Transverse colon (tissue), 3 donors: ENCODE measurements around the gene SYNDIG1L.

Experiments used
- POLR2A ChIP-seq: fragments of 450-650 bp; IDR thresholded peaks from one replicate; pipeline ENCODE4 v1.6.1; 2016; ENCODE audit warnings: antibody characterized with exemption, mild to moderate bottlenecking, moderate library complexity
- TF ChIP-seq, protein P1 (sequence below), 5 experiments: fragments of 200-600 bp in 3 of 5; fragments of 450-650 bp in 2 of 5; sonication (generic) in 3 of 5; IDR thresholded peaks; 1 replicate in 2 of 5; 2 replicates in 3 of 5; pipeline ENCODE4 v1.5.1; 2016 to 2017; ENCODE audit warnings: antibody characterized with exemption in 5 of 5, inconsistent platforms in 3 of 5, mild to moderate bottlenecking in 2 of 5, moderate library complexity in 1 of 5

DNA sequence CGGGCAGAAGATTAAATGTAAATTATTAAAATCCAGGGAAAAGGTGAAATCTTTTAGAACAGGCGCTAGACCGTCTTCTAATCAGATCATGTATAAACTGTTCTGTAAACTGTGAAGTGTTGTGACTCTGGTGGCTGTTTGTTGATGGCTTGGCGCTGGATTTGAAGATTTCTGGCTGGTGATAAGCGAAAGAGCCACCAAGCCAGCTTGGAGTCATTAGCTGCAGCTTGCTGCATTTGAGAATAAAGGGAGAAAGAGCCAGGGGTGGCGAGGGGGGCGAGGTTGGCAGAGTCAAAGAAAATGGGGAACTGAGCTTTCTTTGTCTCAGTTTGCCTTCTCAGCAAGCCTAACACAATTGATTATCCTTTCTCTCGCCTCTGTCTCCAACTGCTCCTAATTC lies 8.0 kb downstream of the SYNDIG1L start:
- TF ChIP-seq, protein P1, sequence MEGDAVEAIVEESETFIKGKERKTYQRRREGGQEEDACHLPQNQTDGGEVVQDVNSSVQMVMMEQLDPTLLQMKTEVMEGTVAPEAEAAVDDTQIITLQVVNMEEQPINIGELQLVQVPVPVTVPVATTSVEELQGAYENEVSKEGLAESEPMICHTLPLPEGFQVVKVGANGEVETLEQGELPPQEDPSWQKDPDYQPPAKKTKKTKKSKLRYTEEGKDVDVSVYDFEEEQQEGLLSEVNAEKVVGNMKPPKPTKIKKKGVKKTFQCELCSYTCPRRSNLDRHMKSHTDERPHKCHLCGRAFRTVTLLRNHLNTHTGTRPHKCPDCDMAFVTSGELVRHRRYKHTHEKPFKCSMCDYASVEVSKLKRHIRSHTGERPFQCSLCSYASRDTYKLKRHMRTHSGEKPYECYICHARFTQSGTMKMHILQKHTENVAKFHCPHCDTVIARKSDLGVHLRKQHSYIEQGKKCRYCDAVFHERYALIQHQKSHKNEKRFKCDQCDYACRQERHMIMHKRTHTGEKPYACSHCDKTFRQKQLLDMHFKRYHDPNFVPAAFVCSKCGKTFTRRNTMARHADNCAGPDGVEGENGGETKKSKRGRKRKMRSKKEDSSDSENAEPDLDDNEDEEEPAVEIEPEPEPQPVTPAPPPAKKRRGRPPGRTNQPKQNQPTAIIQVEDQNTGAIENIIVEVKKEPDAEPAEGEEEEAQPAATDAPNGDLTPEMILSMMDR (IDR thresholded peaks at IDR 0.05): no peak
- TF ChIP-seq POLR2A: no peak
